Smooth muscle cell (in vitro differentiated cells): ENCODE measurements around the gene MAP2K5. TPM values are rescaled to one million over a fixed set of nuclear protein-coding genes. Genes with fewer than 3 reads are reported as not detected.
A peak's percentile ranks its signal among the peaks of the same experiment; 100 is the strongest.

Experiments
- DNase-seq: peaks from one replicate; lab custom pipeline; 2025; ENCODE audit not compliant: unreplicated experiment; lab: John Stamatoyannopoulos, UW
- H2AFZ ChIP-seq: fragments of 200-600 bp; sonication (generic); 2 replicates; pipeline ENCODE4 v1.6.0; 2016; ENCODE audit warnings: antibody characterized with exemption, low read depth, mild to moderate bottlenecking
- H3F3A ChIP-seq: fragments of 200-600 bp; sonication (generic); 2 replicates; pipeline ENCODE4 v1.6.0; 2017; ENCODE audit warnings: antibody characterized with exemption, low read depth
- H3K27ac ChIP-seq: fragments of 200-600 bp; sonication (generic); 2 replicates; pipeline ENCODE4 v1.5.1; 2016; ENCODE audit warnings: low read depth, mild to moderate bottlenecking
- H3K27me3 ChIP-seq: fragments of 200-600 bp; sonication (generic); 2 replicates; pipeline ENCODE4 v1.6.1; 2016; ENCODE audit warnings: low read depth, mild to moderate bottlenecking
- H3K36me3 ChIP-seq: fragments of 200-600 bp; sonication (generic); 2 replicates; pipeline ENCODE4 v1.5.1; 2016; ENCODE audit warnings: low read depth
- H3K4me1 ChIP-seq: fragments of 200-600 bp; sonication (generic); 2 replicates; pipeline ENCODE4 v1.5.1; 2016; ENCODE audit warnings: low read depth
- H3K4me2 ChIP-seq: fragments of 200-600 bp; sonication (generic); 2 replicates; pipeline ENCODE4 v1.6.0; 2016; ENCODE audit warnings: mild to moderate bottlenecking
- H3K4me3 ChIP-seq: fragments of 200-600 bp; sonication (generic); 2 replicates; pipeline ENCODE4 v1.5.1; 2016; ENCODE audit warnings: mild to moderate bottlenecking
- H3K79me2 ChIP-seq: fragments of 200-600 bp; sonication (generic); 2 replicates; pipeline ENCODE4 v1.6.0; 2016; ENCODE audit warnings: low read depth, mild to moderate bottlenecking
- H3K9ac ChIP-seq: fragments of 200-600 bp; sonication (generic); 2 replicates; pipeline ENCODE4 v1.6.0; 2016; ENCODE audit warnings: low read depth
- H3K9me3 ChIP-seq: fragments of 200-600 bp; sonication (generic); replicated peaks from 2 replicates; pipeline ENCODE4 v1.5.1; 2016; ENCODE audit warnings: low read depth
- H4K20me1 ChIP-seq: fragments of 200-600 bp; sonication (generic); 2 replicates; pipeline ENCODE4 v1.6.0; 2016; ENCODE audit warnings: low read depth
- CTCF ChIP-seq: fragments of 200-600 bp; sonication (generic); IDR thresholded peaks from 2 replicates; pipeline ENCODE4 v1.5.1; 2017; ENCODE audit warnings: borderline replicate concordance, mild to moderate bottlenecking, antibody characterized with exemption; ENCODE audit not compliant: insufficient read depth, poor library complexity, severe bottlenecking
- WGBS: methylation state at CpG from one replicate; pipeline ENCODE4 v1.1.7; 2016; ENCODE audit warnings: low lambda C conversion rate; 5-methylcytosine and 5-hydroxymethylcytosine counted together
- polyA plus RNA-seq: library from polyadenylated mRNA; unstranded; fragments of >200 nt; fragmentation: Nextera tagmentation; extraction: Ambion mirVana; gene quantifications from 2 replicates; pipeline ENCODE4 v1.2.1, GENCODE V29; 2016
- total RNA-seq: library from RNA; depleted of rRNA; stranded (reverse); fragments of >200 nt; gene quantifications from 2 replicates; pipeline ENCODE4 v1.2.3, GENCODE V29; 2014

Gene MAP2K5
- total and polyA plus RNA-seq, 2 experiments from 2014 or later, result 4.4 to 7.4 TPM

- Histone ChIP-seq H3K9me3 (no peaks in the 10 kb centered on the region), H2AFZ (no peak overlapping the region), H4K20me1 (no peaks in the 10 kb centered on the region), H3K27ac (no peak overlapping the region), H3F3A (no peaks in the 10 kb centered on the region), H3K36me3 (no peaks in the 10 kb centered on the region), H3K9ac (no peak overlapping the region), H3K4me3 (no peak overlapping the region), H3K79me2 (no peaks in the 10 kb centered on the region), H3K4me2 (no peak overlapping the region), H3K27me3 (peaks cover 100% of the 10 kb centered on the region), H3K4me1 (peaks cover 13% of the 10 kb centered on the region)
- DNase-seq, result no peak
- no peak for TF ChIP-seq CTCF
- WGBS, result 21% methylated on average over 21 of the region's 21 CpGs
Measured at GRCh38 chr15:67824197-67824968, 281.9 kb downstream of the MAP2K5 start.

- 3% methylated on average over 55 of the region's 58 CpGs for WGBS
- Histone ChIP-seq H3F3A (no peaks in the 10 kb centered on the region), H3K36me3 (no peaks in the 10 kb centered on the region), H4K20me1 (no peaks in the 10 kb centered on the region), H3K4me3 (no peak within 1 kb of the TSS), H3K27ac (no peak within 1 kb of the TSS), H2AFZ (no peak within 1 kb of the TSS), H3K79me2 (no peaks in the 10 kb centered on the region), H3K9ac (no peak within 1 kb of the TSS), H3K27me3 (peaks cover 100% of the 10 kb centered on the region), H3K4me1 (peaks cover 19% of the 10 kb centered on the region), H3K4me2 (peak within 1 kb of the TSS; percentile 73), H3K9me3 (no peaks in the 10 kb centered on the region)
- TF ChIP-seq CTCF, result no peak
- no peak for DNase-seq
Measured at GRCh38 chr15:67824976-67825880, 282.7 kb downstream of the MAP2K5 start, which contains the start of gene SKOR1. Gene SKOR1 (plus strand): TSS chr15:67825509. CDS start chr15:67825603, 94 bp downstream.

- Histone ChIP-seq H4K20me1 (no peaks in the 10 kb centered on the region), H3K4me3 (no peak overlapping the region), H3K4me2 (peak overlapping the region; percentile 73), H3K79me2 (no peaks in the 10 kb centered on the region), H3K27me3 (peaks cover 100% of the 10 kb centered on the region), H3K36me3 (no peaks in the 10 kb centered on the region), H3K27ac (no peak overlapping the region), H3K4me1 (peaks cover 19% of the 10 kb centered on the region), H2AFZ (no peak overlapping the region), H3F3A (no peaks in the 10 kb centered on the region), H3K9ac (no peak overlapping the region), H3K9me3 (no peaks in the 10 kb centered on the region)
- 10% methylated on average over 76 of the region's 77 CpGs for WGBS
- TF ChIP-seq CTCF, result no peak
- DNase-seq, result no peak
Measured at GRCh38 chr15:67825881-67826716, 283.6 kb downstream of the MAP2K5 start.
